HEK293T (cell line): ENCODE results near the gene MINAR2.

Experiments
- ELF4 ChIP-seq: fragments of 450-650 bp; IDR thresholded peaks from 2 replicates; pipeline ENCODE4 v1.6.1; 2017; ENCODE audit warnings: antibody characterized with exemption
- FOXA1 ChIP-seq: fragments of 450-650 bp; IDR thresholded peaks from 2 replicates; pipeline ENCODE4 v1.6.1; 2016; ENCODE audit warnings: mild to moderate bottlenecking
- FOXM1 ChIP-seq: fragments of 450-650 bp; IDR thresholded peaks from 2 replicates; pipeline ENCODE4 v1.6.1; 2017; ENCODE audit warnings: mild to moderate bottlenecking, borderline replicate concordance
- HDGF ChIP-seq: fragments of 450-650 bp; IDR thresholded peaks from 2 replicates; pipeline ENCODE4 v1.6.1; 2017; ENCODE audit warnings: antibody characterized with exemption, borderline replicate concordance
- SUZ12 ChIP-seq: fragments of 450-650 bp; IDR thresholded peaks from 2 replicates; pipeline ENCODE4 v1.6.1; 2016; ENCODE audit warnings: mild to moderate bottlenecking

- no peak for TF ChIP-seq FOXM1
- TF ChIP-seq HDGF, result no peak
- no peak for TF ChIP-seq ELF4
- no peak for TF ChIP-seq FOXA1
- TF ChIP-seq SUZ12, result no peak
Observed at GRCh38 chr5:129804705-129805104, 56.8 kb downstream of the MINAR2 start.
